Kidney glomerular epithelial cell (primary cell): Measurements from ENCODE around the gene P3R3URF.

Experiments
- DNase-seq: peaks from one replicate; lab custom pipeline; 2025; lab: John Stamatoyannopoulos, UW

Gene P3R3URF

GRCh38 chr1:46172321-46172720 is 4.0 kb downstream of the P3R3URF start:
- no peak for DNase-seq

DNA sequence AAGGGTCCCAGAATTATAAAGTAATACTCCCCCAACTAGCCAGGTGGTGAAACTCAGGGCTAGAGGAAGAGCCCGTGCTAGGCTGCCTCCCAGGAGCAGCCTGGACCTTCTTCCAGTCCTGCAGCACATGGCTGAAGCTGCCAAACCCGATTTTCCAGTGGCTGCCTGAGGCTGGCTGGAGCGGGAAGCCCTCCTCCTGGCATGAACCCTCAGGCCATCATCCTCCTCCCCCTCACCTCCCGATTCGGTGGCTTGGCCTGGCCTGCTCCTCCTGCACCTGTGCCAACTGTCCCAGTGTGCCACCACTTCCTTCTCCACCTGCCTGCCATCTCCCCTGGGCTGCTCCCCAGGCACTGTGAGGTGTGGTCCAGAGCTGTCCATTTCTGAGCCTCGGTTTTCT is 4.4 kb downstream of the P3R3URF start:
- DNase-seq: no peak

DNA sequence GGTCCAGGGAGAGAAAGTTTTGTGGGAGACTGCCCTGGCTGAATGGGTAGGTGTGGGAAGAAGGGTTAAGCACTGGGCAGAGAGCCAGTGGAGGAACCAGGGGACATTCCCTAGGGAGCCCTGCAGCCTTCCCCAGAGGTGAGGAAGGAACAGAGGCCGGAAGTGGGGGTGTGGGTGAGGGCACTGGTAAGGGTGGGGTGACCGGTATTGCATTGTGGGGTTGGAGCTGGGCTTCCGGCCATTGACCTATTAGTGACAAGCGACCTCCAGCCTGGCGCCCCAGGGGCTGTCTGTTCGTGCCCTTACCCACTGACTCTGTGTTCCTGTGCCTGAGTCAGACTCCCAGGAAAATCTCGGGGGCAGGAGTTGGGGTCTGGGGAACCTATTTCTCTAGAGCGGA is 4.9 kb downstream of the P3R3URF start:
- no peak for DNase-seq

GRCh38 chr1:46169811-46170454 is 6.4 kb downstream of the P3R3URF start:
- no peak for DNase-seq

DNA sequence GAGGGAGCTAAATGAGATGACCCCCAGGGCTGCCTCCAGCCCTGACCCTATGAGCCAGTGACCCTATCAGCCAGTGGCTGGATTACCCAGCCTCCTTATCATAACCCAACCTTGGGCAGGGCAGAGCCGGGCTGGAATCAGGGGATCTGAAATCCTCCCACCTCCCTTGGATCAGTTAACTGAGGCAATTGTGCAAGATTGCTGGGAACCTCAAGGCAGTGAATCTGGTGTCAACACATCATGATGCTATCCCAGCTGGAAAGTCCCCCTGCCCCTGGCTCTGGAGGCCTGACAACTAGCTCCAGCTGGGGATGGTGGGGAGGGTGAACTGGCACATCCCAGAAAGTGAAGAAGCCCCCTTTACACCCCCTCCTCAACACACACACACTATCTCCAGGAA is 7.8 kb downstream of the P3R3URF start:
- DNase-seq: no peak

DNA sequence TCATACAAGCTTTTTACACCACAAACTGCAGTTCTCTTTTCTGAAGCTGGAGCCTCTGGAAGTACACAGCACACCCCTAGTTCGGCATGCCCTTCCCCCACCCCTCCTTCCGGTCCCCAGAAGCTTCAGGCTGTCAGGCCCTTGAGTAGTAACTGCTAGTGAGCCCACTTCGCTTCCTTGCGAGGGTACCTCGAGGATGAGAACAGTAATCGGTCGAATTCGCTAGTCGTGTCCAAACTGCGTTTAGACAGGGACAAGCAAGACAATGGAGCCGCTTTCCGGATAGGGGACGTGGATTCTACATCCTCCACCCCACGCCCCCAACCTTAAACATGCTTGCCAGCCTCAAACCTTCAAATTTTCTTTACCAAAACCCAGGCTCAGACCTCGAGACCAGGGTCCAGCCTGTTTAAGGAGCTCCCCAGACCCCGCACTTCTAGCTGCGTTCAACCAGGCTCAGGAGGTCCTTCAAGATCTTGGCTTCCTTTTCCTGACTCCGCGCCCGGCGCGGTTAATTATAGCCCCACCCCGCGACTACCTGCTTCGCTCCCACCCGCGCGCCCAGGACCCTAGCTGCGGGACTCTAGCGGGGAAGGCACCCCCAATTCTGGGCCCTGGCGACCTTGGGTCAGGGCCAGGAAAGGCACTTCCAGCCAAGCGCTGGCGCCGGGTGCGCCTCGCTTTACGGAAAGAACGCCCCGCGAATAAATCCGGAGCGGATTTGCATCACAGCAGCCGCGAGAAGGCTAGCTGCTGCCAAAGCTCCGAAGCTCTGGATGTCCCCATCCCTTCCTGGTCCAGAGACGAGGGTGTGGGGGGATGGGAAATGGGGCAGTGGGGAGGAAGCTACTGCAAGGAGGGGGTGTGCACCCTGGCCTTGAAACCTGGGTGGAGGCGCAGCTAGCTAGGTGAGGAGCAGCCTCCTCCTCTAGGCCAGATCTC is 9.5 kb downstream of the P3R3URF start:
- no peak for DNase-seq

- no peak for DNase-seq
These were observed 16.1 kb downstream of the P3R3URF start for GRCh38 chr1:46160212-46160611.

GRCh38 chr1:46159516-46159915 is 16.8 kb downstream of the P3R3URF start:
- DNase-seq: no peak

DNA sequence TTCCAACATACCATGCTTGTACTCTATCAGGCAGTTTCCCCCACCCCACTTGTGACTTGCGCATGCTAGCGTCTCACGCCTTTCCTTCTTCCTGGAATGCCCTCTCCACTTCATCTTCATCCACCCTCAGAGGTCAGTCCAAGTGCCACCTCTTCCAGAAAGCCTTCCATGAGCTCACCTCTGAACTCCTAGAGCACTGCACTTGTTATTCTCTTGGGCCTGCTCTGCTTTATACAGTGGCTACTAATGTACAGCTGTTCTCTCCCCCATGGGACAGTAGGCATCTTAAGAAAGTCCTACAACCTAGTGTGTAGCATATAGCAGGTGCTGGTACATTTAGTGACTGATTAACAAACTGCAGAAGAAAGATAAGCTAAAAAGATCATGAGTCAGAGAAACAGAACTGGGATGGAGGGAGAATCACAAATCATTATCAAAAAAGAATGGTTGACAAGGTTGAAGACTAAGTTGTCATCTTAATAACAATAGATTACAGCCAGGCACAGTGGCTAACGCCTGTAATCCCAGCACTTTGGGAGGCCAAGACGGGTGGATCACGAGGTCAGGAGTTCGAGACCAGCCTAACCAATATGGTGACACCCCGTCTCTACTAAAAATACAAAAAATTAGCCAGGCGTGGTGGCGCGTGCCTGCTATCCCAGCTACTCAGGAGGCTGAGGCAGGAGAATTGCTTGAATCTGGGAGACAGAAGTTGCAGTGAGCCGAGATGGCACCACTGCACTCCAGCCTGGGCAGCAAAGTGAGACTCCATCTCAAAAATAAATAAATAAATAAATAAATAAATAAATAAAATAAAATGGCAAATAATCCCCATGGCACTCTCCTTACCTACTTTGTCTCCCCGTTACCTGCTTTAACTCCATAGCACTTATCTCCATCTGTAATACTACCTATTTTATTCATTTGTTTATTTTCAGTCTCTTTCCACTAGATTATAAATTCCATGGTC is 17.7 kb downstream of the P3R3URF start:
- no peak for DNase-seq

- no peak for DNase-seq
These were observed 18.4 kb downstream of the P3R3URF start for GRCh38 chr1:46157916-46158311.

DNA sequence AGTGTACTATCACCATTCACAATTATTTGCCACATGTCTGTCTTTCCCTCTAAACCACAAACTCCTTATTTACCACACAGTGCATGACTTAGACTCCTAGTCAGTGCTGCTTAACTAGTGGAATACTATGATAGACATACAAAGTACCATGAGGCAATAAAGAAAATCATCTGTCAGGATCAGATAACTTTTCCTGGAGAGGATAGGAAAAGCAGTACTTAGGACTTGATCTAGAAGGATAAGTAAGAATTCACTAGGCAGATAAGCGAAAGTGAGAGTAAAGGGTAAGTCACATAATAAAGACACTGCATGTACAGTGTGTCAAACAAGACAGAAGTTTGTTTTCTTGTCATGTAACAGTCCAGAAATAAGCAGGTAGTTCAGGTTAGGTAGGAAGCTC is 22.6 kb downstream of the P3R3URF start:
- DNase-seq: no peak

GRCh38 chr1:46153228-46153627 is 23.1 kb downstream of the P3R3URF start:
- no peak for DNase-seq

DNA sequence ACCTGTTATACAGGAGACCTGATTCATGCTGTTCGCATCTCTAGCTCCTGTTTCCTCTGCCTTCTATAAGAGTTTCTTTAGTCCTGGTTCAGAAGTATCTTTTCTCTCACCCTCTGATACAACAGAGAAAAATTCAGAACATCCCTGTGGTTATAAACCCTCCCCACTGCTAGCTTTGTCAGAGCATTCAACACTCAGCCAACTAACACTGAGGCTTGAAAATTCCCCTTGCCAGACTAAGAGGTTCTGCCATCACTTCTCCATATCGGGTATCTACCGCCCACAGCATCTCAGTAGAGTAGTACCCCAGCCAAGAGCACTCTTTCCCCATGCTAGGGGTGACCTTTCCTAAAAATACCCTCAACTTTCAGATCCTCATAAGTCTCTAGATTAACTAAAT is 24.3 kb downstream of the P3R3URF start:
- DNase-seq: peak; percentile 74

DNA sequence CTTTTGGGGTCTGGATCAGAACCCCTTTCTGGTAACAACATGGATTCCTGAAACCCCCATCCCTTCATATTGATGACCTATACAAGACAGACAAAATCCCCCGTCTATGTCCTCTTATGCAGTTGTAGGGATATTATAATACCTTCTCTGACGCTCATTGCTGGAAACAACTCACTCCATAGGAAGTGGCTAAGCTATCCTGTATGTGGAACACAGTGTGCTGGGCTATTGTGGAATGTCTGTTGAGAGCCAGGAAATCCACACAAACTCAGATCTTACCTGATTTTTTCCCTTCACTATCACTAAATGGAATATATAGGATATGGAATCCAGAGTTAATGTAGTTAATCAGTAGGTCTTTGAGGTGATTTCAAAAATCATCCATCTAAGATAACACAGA is 26.2 kb downstream of the P3R3URF start:
- DNase-seq: no peak

GRCh38 chr1:46148318-46148717 is 28.0 kb downstream of the P3R3URF start:
- no peak for DNase-seq

GRCh38 chr1:46137916-46138315 is 38.4 kb downstream of the P3R3URF start:
- no peak for DNase-seq

- DNase-seq: no peak
These were observed 39.6 kb downstream of the P3R3URF start for GRCh38 chr1:46136711-46137110.

GRCh38 chr1:46134660-46135331 is 41.5 kb downstream of the P3R3URF start:
- no peak for DNase-seq

- DNase-seq: no peak
These were observed 42.4 kb downstream of the P3R3URF start for GRCh38 chr1:46133781-46134350.

DNA sequence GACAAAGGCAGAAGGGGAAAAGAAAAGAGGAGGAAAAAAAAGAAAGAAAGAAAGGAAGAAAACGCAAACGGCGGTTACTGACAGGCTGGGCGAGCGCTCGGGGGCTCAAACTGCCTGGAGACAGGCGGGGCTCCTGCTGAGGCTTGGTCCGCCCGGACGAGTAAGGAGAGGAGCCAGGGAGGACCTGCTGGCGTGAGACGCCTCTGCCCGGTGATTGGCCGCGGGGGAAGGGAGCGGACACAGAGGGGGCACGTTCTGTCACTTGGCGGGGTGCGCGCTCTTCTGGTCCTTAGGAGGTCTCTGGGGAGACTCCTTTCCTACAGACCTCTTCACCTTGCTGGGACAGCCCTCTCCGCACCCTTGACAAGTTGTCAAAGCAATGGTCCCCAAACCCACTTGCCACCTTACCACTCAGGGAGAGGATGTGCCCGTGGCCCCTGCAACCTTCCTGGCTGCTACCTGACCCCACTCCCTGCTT is 43.1 kb downstream of the P3R3URF start:
- DNase-seq: no peak

GRCh38 chr1:46132529-46133180 is 43.6 kb downstream of the P3R3URF start, which contains the start of gene PIK3R3:
TSS of gene PIK3R3 (minus strand) at chr1:46132629. CDS start at chr1:46131952, 677 bp downstream.
- DNase-seq: peak; percentile 97
